Measurements from ENCODE around the gene KCTD11. TPM values are rescaled to one million over a fixed set of nuclear protein-coding genes. Genes with fewer than 3 reads are reported as not detected.

Gene KCTD11
- total and polyA plus RNA-seq, 4 experiments from 2014 or later = 0.33 to 4.3 (median 2.7) TPM

DNA sequence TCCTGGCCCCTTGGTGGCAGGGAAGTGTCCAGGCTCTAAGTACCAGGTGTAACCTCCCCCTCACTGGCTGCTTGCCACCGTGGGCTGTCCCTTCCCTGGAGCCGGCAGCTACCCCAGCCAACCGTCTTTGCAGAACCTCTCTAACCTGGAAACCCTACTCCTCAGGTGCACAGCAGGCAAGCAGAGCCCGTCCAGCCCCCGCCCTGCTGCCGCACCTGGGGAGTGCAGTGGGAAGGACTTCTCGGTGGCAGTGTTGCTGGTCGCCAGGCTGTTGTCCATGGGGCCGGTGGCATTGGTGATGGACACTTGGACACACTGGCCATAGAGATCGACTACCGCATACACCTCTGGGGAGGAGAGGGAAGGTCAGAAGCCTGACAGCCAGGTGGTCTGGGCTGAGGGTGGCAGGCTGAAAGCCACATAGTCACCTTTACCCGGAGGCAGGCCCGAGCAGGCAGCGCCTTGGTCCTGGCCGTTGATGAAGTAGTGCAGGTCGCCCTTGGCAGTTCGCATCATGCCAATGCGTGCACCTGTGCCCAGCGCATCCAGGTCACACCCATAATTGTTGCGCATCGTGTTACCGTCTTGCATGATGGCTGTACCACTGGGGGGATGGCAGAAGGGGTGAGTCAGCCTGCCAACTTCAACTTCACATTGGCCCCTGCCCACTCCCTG is 29.3 kb upstream of the KCTD11 start:
- CTCF ChIA-PET (ENCODE audit: partially characterized antibody) = interaction anchor here (0.7 to 6.5 kb wide), 7 partner anchors 9 to 33 kb away, joined by 3 to 115 read pairs (median 6); partner anchors contain the start of gene ACAP1
- POLR2A ChIA-PET (ENCODE audit: partially characterized antibody) = interaction anchor here (1.7 to 6.8 kb wide), 3 partner anchors 10 to 29 kb away, joined by 6 to 61 read pairs (median 12); partner anchors contain the start of genes ACAP1 and KCTD11
- no peaks in the 10 kb centered on the region for H3K9me3 ChIP-seq (ENCODE audit: control insufficient read depth in 1 of 2, low read length in 2 of 2)
- H3K36me3 ChIP-seq (ENCODE audit: insufficient read depth, low read length) = peaks cover 39% of the 10 kb centered on the region
- Mint-ChIP-seq H3K4me3 (no peak overlapping the region), H3K9me3 (no peaks in the 10 kb centered on the region), H3K27me3 (no peaks in the 10 kb centered on the region), H3K27ac (no peak overlapping the region), H3K4me1 (peaks cover 6 to 16% (median 8%) of the 10 kb centered on the region in 4 donors), H3K36me3 (peaks cover 15 to 46% of the 10 kb centered on the region in 2 donors)
- intact Hi-C loops (cut with micrococcal nuclease) = no loop called here
- no peaks in the 10 kb centered on the region for H3K27me3 ChIP-seq (ENCODE audit: insufficient read depth, low read length)
- H3K27ac ChIP-seq (ENCODE audit: low read depth, low read length) = no peak overlapping the region
- DNase-seq = no peak
- no peak overlapping the region for H3K4me3 ChIP-seq (ENCODE audit: low read length in 2 of 2)
- peaks cover 10% of the 10 kb centered on the region for H3K4me1 ChIP-seq (ENCODE audit: insufficient read depth, low read length)

DNA sequence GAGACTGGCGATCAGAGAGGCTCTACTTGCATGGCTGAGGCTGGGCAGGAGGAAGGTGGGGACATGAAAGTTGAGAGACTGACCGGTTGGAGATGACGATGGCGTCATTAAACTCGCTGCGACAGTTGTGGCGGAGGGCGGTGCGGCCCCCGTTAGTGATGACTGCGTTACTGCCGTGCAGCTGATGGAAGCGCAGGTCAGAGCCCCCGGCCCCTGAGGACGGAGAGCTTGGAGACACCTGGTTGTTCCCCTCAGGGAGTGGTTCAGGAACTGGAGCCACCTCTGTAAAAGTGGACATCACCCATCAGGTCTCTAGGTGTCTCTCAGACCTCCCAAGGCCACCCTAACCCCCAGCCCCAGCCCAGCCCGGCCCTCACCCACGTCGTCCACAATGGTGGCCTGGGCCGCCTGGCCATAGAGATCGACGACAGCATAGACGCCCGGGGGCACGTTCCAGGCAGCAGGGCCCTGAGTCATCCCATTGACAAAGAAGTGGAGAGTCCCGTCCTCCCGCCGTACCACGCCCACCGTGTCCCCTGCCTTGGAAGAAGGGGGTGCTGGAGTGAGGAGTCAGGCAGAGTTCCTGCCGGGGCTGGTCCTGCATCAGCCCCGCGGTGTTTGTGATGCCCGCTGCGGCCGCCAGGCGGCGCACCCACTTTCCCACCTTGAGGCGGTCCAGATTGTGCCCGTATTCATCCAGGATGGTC is 28.1 kb upstream of the KCTD11 start:
- POLR2A ChIA-PET (ENCODE audit: partially characterized antibody) = interaction anchor here (1.3 to 6.8 kb wide), 3 partner anchors 11 to 28 kb away, joined by 5 to 61 read pairs (median 12); partner anchors contain the start of gene ACAP1
- Histone ChIP-seq H3K4me1 (ENCODE audit: insufficient read depth, low read length) (peaks cover 20% of the 10 kb centered on the region), H3K27ac (ENCODE audit: low read depth, low read length) (no peak overlapping the region), H3K4me3 (ENCODE audit: low read length in 2 of 2) (no peak overlapping the region), H3K27me3 (ENCODE audit: insufficient read depth, low read length) (no peaks in the 10 kb centered on the region), H3K9me3 (ENCODE audit: control insufficient read depth in 1 of 2, low read length in 2 of 2) (no peaks in the 10 kb centered on the region), H3K36me3 (ENCODE audit: insufficient read depth, low read length) (peaks cover 27% of the 10 kb centered on the region)
- DNase-seq = peak; percentile 50 to 72 (median 56)
- H3K27ac Mint-ChIP-seq = peak overlapping the region in 3 of 7 donors; percentile 18 to 78 (median 55)
- intact Hi-C loops (cut with micrococcal nuclease) = loop anchor here (1.0 kb wide), 4 partner anchors 12 to 44 kb away; partner anchors contain the start of gene ACAP1
- CTCF ChIA-PET (ENCODE audit: partially characterized antibody) = interaction anchor here (0.9 to 6.5 kb wide), 11 partner anchors 8 to 278 kb away, joined by 3 to 115 read pairs (median 5); partner anchors contain the start of genes ACAP1, GPS2 and TMEM95
- peaks cover 17 to 28% (median 18%) of the 10 kb centered on the region in 4 donors for H3K4me1 Mint-ChIP-seq
- H3K27me3 Mint-ChIP-seq = no peaks in the 10 kb centered on the region
- H3K9me3 Mint-ChIP-seq = no peaks in the 10 kb centered on the region
- no peak overlapping the region for H3K4me3 Mint-ChIP-seq
- H3K36me3 Mint-ChIP-seq = peaks cover 9 to 38% of the 10 kb centered on the region in 2 donors

- ChIA-PET CTCF (ENCODE audit: partially characterized antibody) (interaction anchor here (0.9 to 6.5 kb wide), 9 partner anchors 9 to 278 kb away, joined by 3 to 115 read pairs (median 6); partner anchors contain the start of genes ACAP1, GPS2 and TMEM95), POLR2A (ENCODE audit: partially characterized antibody) (interaction anchor here (0.7 to 6.8 kb wide), 6 partner anchors 12 to 28 kb away, joined by 3 to 61 read pairs (median 8); partner anchors contain the start of gene ACAP1)
- Mint-ChIP-seq H3K9me3 (peaks cover 0 to 3% (median 0%) of the 10 kb centered on the region in 8 donors), H3K4me1 (peaks cover 17 to 31% (median 20%) of the 10 kb centered on the region in 4 donors), H3K27me3 (no peaks in the 10 kb centered on the region), H3K27ac (peak overlapping the region in 3 of 7 donors; percentile 18 to 78 (median 55)), H3K4me3 (no peak overlapping the region), H3K36me3 (peaks cover 8 to 36% of the 10 kb centered on the region in 2 donors)
- H3K27ac ChIP-seq (ENCODE audit: low read depth, low read length) = no peak overlapping the region
- no peaks in the 10 kb centered on the region for H3K27me3 ChIP-seq (ENCODE audit: insufficient read depth, low read length)
- H3K36me3 ChIP-seq (ENCODE audit: insufficient read depth, low read length) = peaks cover 27% of the 10 kb centered on the region
- intact Hi-C loops (cut with micrococcal nuclease) = loop anchor here (1.0 kb wide), 4 partner anchors 12 to 44 kb away; partner anchors contain the start of gene ACAP1
- H3K9me3 ChIP-seq (ENCODE audit: control insufficient read depth in 1 of 2, low read length in 2 of 2) = no peaks in the 10 kb centered on the region
- no peak for DNase-seq
- no peak overlapping the region for H3K4me3 ChIP-seq (ENCODE audit: low read length in 2 of 2)
- H3K4me1 ChIP-seq (ENCODE audit: insufficient read depth, low read length) = peaks cover 20% of the 10 kb centered on the region
Measured at GRCh38 chr17:7324438-7324779, 27.6 kb upstream of the KCTD11 start.

DNA sequence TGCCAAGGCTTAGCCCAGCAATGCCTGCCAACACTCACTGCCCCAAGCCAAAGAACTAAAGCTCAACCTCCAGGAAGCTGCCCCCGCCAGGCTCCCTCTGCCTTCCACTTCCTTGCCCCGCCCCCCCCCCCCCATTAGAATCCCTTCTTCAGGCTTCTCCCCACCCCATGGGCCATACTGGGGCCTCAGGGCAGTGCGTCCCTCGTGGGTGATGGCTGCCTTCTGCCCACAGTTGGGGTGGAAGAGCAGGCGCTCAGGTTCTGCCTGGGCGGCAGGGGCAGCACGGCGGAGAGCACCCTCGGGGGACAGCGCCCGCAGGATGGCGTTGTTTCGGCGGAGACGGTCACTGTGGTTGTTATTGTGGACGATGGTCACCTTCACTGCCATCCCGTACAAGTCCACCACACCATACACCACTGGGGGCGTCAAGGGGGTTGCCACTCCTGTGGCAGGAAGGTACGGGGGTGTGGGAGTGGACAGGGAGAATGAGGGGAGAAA is 26.9 kb upstream of the KCTD11 start:
- peak overlapping the region in 2 of 7 donors; percentile 18 to 66 for H3K27ac Mint-ChIP-seq
- Histone ChIP-seq H3K4me3 (ENCODE audit: low read length in 2 of 2) (no peak overlapping the region), H3K36me3 (ENCODE audit: insufficient read depth, low read length) (peaks cover 27% of the 10 kb centered on the region), H3K27ac (ENCODE audit: low read depth, low read length) (no peak overlapping the region), H3K4me1 (ENCODE audit: insufficient read depth, low read length) (peaks cover 20% of the 10 kb centered on the region), H3K27me3 (ENCODE audit: insufficient read depth, low read length) (no peaks in the 10 kb centered on the region), H3K9me3 (ENCODE audit: control insufficient read depth in 1 of 2, low read length in 2 of 2) (no peaks in the 10 kb centered on the region)
- DNase-seq = no peak
- H3K27me3 Mint-ChIP-seq = no peaks in the 10 kb centered on the region
- H3K36me3 Mint-ChIP-seq = peaks cover 8 to 38% of the 10 kb centered on the region in 2 donors
- H3K4me1 Mint-ChIP-seq = peaks cover 21 to 38% (median 25%) of the 10 kb centered on the region in 4 donors
- POLR2A ChIA-PET (ENCODE audit: partially characterized antibody) = interaction anchor here (0.7 to 6.8 kb wide), 6 partner anchors 13 to 29 kb away, joined by 3 to 61 read pairs (median 8); partner anchors contain the start of gene ACAP1
- peaks cover 0 to 4% (median 0%) of the 10 kb centered on the region in 8 donors for H3K9me3 Mint-ChIP-seq
- H3K4me3 Mint-ChIP-seq = no peak overlapping the region
- intact Hi-C loops (cut with micrococcal nuclease) = no loop called here
- CTCF ChIA-PET (ENCODE audit: partially characterized antibody) = interaction anchor here (0.9 to 6.5 kb wide), 10 partner anchors 10 to 279 kb away, joined by 3 to 115 read pairs (median 6); partner anchors contain the start of genes ACAP1, GPS2 and TMEM95

DNA sequence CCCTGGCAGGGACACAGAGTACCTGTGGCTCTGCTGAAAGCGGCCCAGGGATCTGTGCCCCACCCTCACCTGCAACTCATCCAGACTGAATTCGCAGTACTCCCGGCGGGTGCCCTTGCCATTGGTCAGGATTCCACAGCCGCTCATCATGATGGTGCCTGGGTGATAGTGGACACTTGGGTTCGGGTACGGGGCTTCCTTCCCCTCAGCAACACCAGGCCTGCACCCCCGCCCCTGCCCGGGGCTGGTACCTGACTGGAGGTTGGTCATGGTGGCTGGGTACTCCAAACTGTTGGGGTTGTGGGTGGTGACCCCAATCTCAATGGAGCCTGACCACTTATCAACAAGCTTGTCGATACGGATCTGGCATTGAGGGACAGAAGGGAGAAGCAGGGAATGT is 25.8 kb upstream of the KCTD11 start:
- Mint-ChIP-seq H3K36me3 (peaks cover 4 to 30% of the 10 kb centered on the region in 2 donors), H3K4me1 (peaks cover 23 to 46% (median 30%) of the 10 kb centered on the region in 4 donors), H3K9me3 (peaks cover 0 to 4% (median 0%) of the 10 kb centered on the region in 8 donors), H3K27me3 (no peaks in the 10 kb centered on the region), H3K27ac (peak overlapping the region in 3 of 7 donors; percentile 13 to 63 (median 29)), H3K4me3 (peak overlapping the region in 1 of 8 donors; percentile 35)
- ChIA-PET POLR2A (ENCODE audit: partially characterized antibody) (interaction anchor here (1.1 to 6.8 kb wide), 4 partner anchors 11 to 19 kb away, joined by 4 to 61 read pairs (median 10); partner anchors contain the start of genes ACAP1 and GPS2), CTCF (ENCODE audit: partially characterized antibody) (interaction anchor here (0.9 to 6.5 kb wide), 7 partner anchors 10 to 111 kb away, joined by 3 to 115 read pairs (median 14); partner anchors contain the start of genes ACAP1 and TMEM95)
- no peaks in the 10 kb centered on the region for H3K27me3 ChIP-seq (ENCODE audit: insufficient read depth, low read length)
- intact Hi-C loops (cut with micrococcal nuclease) = no loop called here
- H3K27ac ChIP-seq (ENCODE audit: low read depth, low read length) = no peak overlapping the region
- peaks cover 22% of the 10 kb centered on the region for H3K36me3 ChIP-seq (ENCODE audit: insufficient read depth, low read length)
- no peak for DNase-seq
- H3K4me3 ChIP-seq (ENCODE audit: low read length in 2 of 2) = no peak overlapping the region
- peaks cover 30% of the 10 kb centered on the region for H3K4me1 ChIP-seq (ENCODE audit: insufficient read depth, low read length)
- no peaks in the 10 kb centered on the region for H3K9me3 ChIP-seq (ENCODE audit: control insufficient read depth in 1 of 2, low read length in 2 of 2)

DNA sequence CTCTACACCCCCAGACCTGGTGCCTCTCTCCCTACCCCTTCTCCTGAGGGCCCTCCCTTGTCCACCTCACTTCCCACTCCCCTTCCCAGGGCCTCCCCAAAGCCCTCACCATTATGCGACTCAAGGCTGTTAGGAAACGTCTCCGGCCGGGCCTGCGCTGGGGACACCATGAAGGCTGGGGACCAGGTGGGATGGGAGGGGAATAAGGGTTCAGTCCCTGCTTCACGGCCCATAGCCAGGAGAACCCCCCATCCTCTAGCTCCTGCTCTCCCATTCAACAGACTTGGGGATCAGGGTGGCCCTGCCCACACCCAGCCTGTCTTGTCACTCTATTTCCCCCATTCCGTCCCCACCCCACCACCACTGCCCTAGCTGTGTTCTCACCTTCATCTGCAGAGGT is 24.9 kb upstream of the KCTD11 start:
- Histone ChIP-seq H3K27ac (ENCODE audit: low read depth, low read length) (no peak overlapping the region), H3K4me3 (ENCODE audit: low read length in 2 of 2) (no peak overlapping the region), H3K4me1 (ENCODE audit: insufficient read depth, low read length) (peaks cover 34% of the 10 kb centered on the region), H3K36me3 (ENCODE audit: insufficient read depth, low read length) (peaks cover 15% of the 10 kb centered on the region), H3K9me3 (ENCODE audit: control insufficient read depth in 1 of 2, low read length in 2 of 2) (no peaks in the 10 kb centered on the region), H3K27me3 (ENCODE audit: insufficient read depth, low read length) (no peaks in the 10 kb centered on the region)
- H3K4me3 Mint-ChIP-seq = no peak overlapping the region
- H3K9me3 Mint-ChIP-seq = peaks cover 0 to 4% (median 0%) of the 10 kb centered on the region in 8 donors
- CTCF ChIA-PET (ENCODE audit: partially characterized antibody) = interaction anchor here (0.9 to 6.5 kb wide), 4 partner anchors 9 to 29 kb away, joined by 3 to 115 read pairs (median 18); partner anchors contain the start of gene ACAP1
- peaks cover 22 to 49% (median 32%) of the 10 kb centered on the region in 4 donors for H3K4me1 Mint-ChIP-seq
- H3K27ac Mint-ChIP-seq = peak overlapping the region in 1 of 7 donors; percentile 93
- DNase-seq = no peak
- intact Hi-C loops (cut with micrococcal nuclease) = no loop called here
- peaks cover 0 to 22% of the 10 kb centered on the region in 2 donors for H3K36me3 Mint-ChIP-seq
- POLR2A ChIA-PET (ENCODE audit: partially characterized antibody) = interaction anchor here (1.1 to 6.8 kb wide), 3 partner anchors 11 to 17 kb away, joined by 4 to 61 read pairs (median 6); partner anchors contain the start of genes ACAP1 and GPS2
- H3K27me3 Mint-ChIP-seq = no peaks in the 10 kb centered on the region
